Cardiac muscle cell (in vitro differentiated cells and primary cell): ENCODE results near the gene BAZ2B. TPM values are rescaled to one million over a fixed set of nuclear protein-coding genes. Genes with fewer than 3 reads are reported as not detected.
"Not testable (repeated sequence)": the region's sequence is repeated elsewhere in the genome, so short reads cannot be mapped to it uniquely, and the experiment has no call there.

Source experiments
- DNase-seq, 2 donors: peaks; one replicate each; pipeline versions ENCODE4 v3.0.0 to v3.0.0-alpha.2; 2010 to 2017; ENCODE audit warnings: low read depth in 1 of 2, low spot score in 1 of 2
- H3K27ac ChIP-seq: fragments of 200-600 bp; sonication (generic); 2 replicates; pipeline ENCODE4 v1.5.1; 2016
- H3K27me3 ChIP-seq: fragments of 200-600 bp; sonication (generic); 2 replicates; pipeline ENCODE4 v1.6.0; 2016; ENCODE audit warnings: control low read depth
- H3K36me3 ChIP-seq: fragments of 200-600 bp; sonication (generic); 2 replicates; pipeline ENCODE4 v1.5.1; 2016; ENCODE audit warnings: control low read depth
- H3K4me1 ChIP-seq: fragments of 200-600 bp; sonication (generic); 2 replicates; pipeline ENCODE4 v1.8.1; 2017; ENCODE audit warnings: low read depth, mild to moderate bottlenecking, mixed run types
- H3K4me3 ChIP-seq: fragments of 200-600 bp; sonication (generic); 2 replicates; pipeline ENCODE4 v1.5.1; 2016; ENCODE audit warnings: mild to moderate bottlenecking
- H3K9me3 ChIP-seq: fragments of 200-600 bp; sonication (generic); 2 replicates; pipeline ENCODE4 v1.5.1; 2017; ENCODE audit warnings: low read depth, mild to moderate bottlenecking, control low read depth
- polyA plus RNA-seq: library from polyadenylated mRNA; unstranded; fragments of >200 nt; fragmentation: Nextera tagmentation; extraction: Ambion mirVana; gene quantifications from 2 replicates; pipeline ENCODE4 v1.2.1, GENCODE V29; 2016
- total RNA-seq: library from RNA; depleted of rRNA; stranded (reverse); fragments of >200 nt; gene quantifications from 2 replicates; pipeline ENCODE4 v1.2.3, GENCODE V29; 2016
- TF ChIP-seq, protein P1 (sequence below): IDR thresholded peaks from 2 replicates; pipeline ENCODE4 v1.5.1; 2012; ENCODE audit warnings: low read depth, mild to moderate bottlenecking, low read length

Gene BAZ2B
- total and polyA plus RNA-seq, 2 experiments from 2014 or later: 62.1 to 103 TPM

DNA sequence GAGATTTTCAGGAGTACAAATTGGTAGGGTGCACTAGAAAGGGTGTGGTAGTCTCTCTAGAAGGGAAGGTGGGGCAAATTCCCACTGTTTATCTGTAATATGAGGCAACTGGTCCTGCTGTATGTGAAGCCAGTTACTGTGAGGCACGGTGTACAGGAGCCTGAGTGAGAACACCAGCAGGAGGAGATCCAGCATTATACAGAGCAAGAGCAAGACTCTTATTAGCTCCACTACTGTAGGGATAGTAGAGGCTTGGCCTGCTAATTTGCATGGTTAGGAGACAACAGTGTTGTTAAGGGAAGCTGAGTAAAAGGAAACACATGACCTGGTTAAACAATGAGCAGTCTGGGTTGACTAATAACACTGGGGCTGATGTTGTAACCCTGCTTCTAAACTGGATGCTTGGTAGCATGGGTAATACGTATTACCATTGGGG is 253.5 kb downstream of the BAZ2B start:
- peak in 1 of 2 donors; percentile 74 for DNase-seq
- TF ChIP-seq, protein P1, sequence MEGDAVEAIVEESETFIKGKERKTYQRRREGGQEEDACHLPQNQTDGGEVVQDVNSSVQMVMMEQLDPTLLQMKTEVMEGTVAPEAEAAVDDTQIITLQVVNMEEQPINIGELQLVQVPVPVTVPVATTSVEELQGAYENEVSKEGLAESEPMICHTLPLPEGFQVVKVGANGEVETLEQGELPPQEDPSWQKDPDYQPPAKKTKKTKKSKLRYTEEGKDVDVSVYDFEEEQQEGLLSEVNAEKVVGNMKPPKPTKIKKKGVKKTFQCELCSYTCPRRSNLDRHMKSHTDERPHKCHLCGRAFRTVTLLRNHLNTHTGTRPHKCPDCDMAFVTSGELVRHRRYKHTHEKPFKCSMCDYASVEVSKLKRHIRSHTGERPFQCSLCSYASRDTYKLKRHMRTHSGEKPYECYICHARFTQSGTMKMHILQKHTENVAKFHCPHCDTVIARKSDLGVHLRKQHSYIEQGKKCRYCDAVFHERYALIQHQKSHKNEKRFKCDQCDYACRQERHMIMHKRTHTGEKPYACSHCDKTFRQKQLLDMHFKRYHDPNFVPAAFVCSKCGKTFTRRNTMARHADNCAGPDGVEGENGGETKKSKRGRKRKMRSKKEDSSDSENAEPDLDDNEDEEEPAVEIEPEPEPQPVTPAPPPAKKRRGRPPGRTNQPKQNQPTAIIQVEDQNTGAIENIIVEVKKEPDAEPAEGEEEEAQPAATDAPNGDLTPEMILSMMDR: no peak

DNA sequence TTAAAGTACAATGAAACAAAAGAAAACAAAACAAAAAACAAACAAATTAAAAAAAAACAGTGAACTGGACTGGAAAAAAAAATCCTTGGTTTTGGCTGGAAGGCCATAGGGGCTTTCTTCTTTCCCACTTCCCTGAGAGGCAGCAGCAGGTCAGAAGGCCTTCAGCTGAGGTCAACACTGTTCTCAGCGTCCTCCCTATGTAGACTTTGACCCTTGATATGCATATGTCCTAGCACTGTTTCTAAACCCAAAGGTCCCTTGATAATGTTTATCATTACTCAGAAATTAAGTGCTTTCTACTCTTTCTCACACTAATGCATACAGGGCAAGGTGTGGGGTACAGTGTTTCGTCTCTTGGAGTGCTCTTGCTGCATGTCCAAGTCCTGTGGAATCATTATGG is 254.3 kb downstream of the BAZ2B start:
- Histone ChIP-seq H3K4me1 (no peaks in the 10 kb centered on the region), H3K36me3 (peaks cover 13% of the 10 kb centered on the region), H3K4me3 (no peak overlapping the region), H3K27ac (no peak overlapping the region), H3K27me3 (no peaks in the 10 kb centered on the region), H3K9me3 (no peaks in the 10 kb centered on the region)
- TF ChIP-seq, protein P1: no peak
- no peak for DNase-seq

More for the DNA sequence above, 253.5 kb downstream of the BAZ2B start:
- Histone ChIP-seq H3K36me3 (peaks cover 17% of the 10 kb centered on the region), H3K4me1 (no peaks in the 10 kb centered on the region), H3K27ac (no peak overlapping the region), H3K9me3 (no peaks in the 10 kb centered on the region), H3K27me3 (no peaks in the 10 kb centered on the region), H3K4me3 (no peak overlapping the region)

DNA sequence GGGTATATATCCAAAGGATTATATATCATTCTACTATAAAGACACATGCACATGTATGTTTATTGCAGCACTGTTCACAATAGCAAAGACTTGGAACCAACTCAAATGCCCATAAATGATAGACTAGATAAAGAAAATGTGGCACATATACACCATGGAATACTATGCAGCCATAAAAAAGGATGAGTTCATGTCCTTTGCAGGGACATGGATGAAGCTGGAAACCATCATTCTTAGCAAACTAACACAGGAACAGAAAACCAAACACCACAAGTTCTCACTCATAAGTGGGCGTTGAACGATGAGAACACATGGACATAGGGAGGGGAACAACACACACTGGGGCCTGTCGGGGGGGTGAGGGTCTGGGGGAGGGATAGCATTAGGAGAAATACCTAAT is 254.7 kb downstream of the BAZ2B start:
- DNase-seq, H3K4me3 ChIP-seq: not testable (repeated sequence)

DNA sequence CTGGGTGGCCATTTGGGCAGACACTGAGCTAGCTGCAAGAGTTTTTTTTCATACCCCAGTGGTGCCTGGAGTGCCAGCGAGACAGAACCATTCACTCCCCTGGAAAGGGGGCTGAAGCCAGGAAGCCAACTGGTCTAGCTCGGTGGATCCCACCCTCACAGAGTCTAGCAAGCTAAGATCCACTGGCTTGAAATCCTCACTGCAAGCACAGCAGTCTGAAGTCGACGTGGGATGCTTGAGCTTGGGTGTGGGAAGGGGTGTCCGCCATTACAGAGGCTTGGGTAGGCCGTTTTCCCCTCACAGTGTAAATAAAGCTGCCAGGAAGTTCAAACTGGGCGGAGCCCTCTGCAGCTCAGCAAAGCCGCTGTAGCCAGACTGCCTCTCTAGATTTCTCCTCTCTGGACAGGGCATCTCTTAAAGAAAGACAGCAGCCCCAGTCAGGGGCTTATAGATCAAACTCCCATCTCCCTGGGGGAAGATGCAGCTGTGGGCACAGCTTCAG is 260.2 kb downstream of the BAZ2B start:
- TF ChIP-seq, protein P1: no peak
- Histone ChIP-seq H3K9me3 (no peaks in the 10 kb centered on the region), H3K27ac (no peak overlapping the region), H3K36me3 (peaks cover 8% of the 10 kb centered on the region), H3K4me1 (peaks cover 11% of the 10 kb centered on the region), H3K27me3 (no peaks in the 10 kb centered on the region), H3K4me3 (no peak overlapping the region)
- no peak for DNase-seq

More for the DNA sequence above, 254.7 kb downstream of the BAZ2B start:
- H3K27me3 ChIP-seq, H3K9me3 ChIP-seq, H3K27ac ChIP-seq, H3K4me1 ChIP-seq: not testable (repeated sequence)
- H3K36me3 ChIP-seq: peaks cover 11% of the 10 kb centered on the region

DNA sequence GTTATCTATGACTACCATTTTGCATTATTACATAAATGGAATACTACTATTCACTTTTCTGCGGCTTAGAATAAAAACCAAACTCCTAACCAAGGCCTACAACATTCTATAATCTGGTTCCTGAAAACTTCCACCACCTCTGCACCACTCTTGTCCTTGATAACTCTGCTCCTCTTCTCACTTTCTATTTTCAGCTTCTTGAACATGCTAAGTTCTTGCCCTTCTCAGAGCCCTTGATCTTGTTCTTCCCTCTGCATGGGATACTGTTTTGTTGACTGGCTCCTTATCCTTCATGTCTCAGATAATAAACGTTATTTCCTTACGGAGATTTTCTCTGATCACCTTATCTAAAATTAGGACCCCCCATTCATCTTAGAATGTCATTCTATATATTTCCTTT is 264.4 kb downstream of the BAZ2B start:
- Histone ChIP-seq H3K9me3 (no peaks in the 10 kb centered on the region), H3K4me3 (no peak overlapping the region), H3K4me1 (peaks cover 11% of the 10 kb centered on the region), H3K36me3 (peaks cover 38% of the 10 kb centered on the region), H3K27ac (peak overlapping the region; percentile 77), H3K27me3 (no peaks in the 10 kb centered on the region)
- TF ChIP-seq, protein P1: no peak
- no peak for DNase-seq

DNA sequence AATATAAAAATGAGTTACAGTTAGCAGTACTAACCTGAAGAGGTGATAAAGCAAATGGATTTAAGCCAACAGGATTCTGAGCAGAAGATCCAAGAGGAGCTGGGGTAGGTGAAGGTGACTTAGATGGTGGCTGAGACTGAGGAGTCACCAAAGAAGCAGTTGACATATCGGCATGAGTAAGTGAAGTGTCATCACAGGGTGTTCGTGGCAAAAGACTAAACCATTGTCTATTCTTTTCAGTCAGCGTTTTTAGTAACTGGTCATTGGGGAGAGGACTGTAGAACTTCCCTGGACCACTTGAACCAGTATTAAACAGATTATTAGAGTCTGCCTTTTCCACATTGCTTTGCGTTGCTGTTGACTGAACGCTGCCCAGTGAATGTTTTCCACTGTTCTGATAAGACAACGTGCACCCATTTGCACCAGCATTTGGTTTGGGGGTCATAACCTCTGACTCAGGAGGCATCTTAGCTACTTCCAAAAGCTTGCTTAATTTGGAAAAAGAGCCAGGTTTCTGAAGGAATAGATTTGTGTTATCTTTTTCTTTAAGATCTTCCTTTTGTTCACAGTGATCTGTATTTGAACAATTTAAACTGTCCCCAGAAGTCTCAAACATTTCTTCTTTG is 266.6 kb downstream of the BAZ2B start:
- Histone ChIP-seq H3K36me3 (peaks cover 32% of the 10 kb centered on the region), H3K27me3 (no peaks in the 10 kb centered on the region), H3K4me1 (peaks cover 11% of the 10 kb centered on the region), H3K27ac (no peak overlapping the region), H3K9me3 (no peaks in the 10 kb centered on the region), H3K4me3 (no peak overlapping the region)
- TF ChIP-seq, protein P1: no peak
- peak in 1 of 2 donors; percentile 8 for DNase-seq
